NCI-H460 (cell line): Measurements from ENCODE around the gene OTOG. TPM values are rescaled to one million over a fixed set of nuclear protein-coding genes. Genes with fewer than 3 reads are reported as not detected.
A peak's percentile ranks its signal among the peaks of the same experiment; 100 is the strongest.

Experiments used
- DNase-seq: peaks from one replicate; pipeline ENCODE4 v3.0.0-alpha.2; 2016; ENCODE audit warnings: low read depth; ENCODE audit errors: extremely low read depth
- total RNA-seq: library from RNA; depleted of rRNA; stranded (reverse); fragments of >200 nt; shearing (Covaris generic); gene quantifications from 2 replicates; pipeline ENCODE4 v1.2.3, GENCODE V29; 2014

OTOG gene
- total RNA-seq, 1 experiment from 2014 or later = not detected

DNA sequence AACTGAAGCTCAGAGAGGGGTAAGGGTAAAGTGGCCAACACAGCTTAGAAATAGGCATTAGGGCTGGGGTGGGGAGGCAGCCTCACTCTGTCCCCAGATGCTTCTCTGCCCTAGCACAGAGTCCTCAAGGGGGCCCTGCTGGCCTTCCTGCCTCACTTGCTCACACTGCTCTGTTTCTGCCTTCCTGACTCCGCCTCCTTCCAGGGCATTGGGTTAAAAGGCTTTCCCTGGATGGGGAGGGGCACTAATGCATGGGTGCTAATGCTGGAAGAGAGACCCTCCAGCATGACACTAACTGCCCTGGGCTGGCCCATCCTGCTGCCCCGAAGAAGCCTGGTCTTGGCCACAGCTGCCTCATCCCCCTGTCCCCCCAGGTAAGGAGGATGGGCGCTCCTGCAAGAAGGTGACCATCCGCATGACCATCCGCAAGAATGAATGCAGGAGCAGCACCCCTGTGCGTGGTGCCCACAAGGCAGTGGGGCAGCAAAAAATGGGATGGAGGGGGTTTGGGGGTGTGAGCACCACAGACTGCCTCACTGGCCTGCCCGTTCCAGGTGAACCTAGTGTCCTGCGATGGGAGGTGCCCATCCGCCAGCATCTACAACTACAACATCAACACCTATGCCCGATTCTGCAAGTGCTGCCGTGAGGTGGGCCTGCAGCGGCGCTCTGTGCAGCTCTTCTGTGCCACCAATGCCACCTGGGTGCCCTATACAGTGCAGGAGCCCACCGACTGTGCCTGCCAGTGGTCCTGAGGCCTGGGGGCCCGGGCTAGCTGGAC lies 98.3 kb downstream of the OTOG start:
- no peak for DNase-seq

DNA sequence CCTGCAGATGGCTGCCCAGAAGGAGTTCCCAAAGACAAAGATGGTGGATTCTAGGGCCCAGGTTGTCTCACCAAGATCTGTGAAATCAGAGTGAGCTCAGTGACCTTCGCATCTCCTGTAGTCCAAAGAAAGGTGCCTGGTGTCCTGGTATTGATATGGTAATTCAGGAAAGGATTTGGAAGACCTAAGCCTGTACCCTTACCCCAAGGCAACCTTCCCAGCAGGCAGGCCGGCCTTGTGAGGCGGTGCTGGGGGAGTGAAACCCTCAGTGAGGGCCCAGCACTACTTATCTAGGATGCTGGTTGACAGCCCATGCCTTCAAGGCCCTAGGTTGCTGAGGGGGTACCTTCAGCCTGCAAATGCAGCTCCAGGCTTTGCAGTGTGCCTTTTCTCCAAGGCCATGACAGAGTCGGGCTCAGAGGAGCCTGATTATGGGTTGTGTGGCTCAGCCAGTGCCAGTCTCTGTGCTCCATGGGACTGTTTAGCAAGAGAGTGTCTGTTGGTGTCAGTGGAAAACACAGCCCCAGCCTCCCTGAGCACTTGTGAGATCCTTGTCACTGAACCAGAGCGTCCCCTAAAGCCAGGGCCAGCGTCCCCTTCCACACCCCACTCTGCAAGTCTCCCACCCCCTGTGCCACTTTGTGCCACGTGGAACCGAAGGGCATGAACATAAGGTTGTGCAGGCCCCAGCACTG lies 99.5 kb downstream of the OTOG start:
- DNase-seq = no peak

DNA sequence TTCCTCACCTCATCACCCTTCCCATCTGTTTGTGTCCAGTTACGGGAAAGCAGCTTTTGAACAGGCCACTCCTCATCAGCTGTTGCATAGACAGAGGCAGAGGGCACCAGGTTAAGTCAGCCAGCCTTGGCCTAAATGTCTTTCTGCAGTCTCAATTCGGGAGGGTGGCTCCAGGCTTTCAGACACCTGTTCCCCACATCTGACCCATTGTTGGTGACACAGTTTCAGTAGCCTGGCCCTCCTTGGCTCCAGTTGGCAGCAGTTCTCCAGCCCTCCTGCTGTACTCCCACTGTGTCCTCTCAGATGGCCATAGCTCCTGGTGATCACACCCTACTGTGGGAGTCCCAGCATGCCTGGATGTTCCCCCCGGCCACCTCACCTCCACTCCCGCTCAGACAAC lies 101.5 kb downstream of the OTOG start:
- no peak for DNase-seq

DNA sequence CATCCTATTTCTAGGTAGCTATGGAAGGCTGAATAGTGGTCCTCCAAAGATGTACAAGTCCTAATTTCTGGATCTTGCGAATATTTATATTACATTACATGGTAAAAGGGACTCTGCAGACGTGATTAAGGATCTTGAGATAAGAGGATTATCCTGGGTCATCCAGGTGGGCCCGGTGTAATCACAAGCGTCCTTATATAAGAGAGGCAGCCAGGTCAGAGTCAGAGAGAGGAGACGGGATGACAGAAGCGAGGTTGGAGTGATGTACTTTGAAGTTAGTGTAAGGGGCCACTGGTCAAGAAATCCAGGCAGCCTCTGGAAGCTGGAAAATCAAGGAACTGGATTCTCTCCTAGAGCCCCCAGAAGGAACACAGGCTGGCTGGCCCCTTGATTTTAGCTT lies 102.2 kb downstream of the OTOG start:
- DNase-seq = no peak

DNA sequence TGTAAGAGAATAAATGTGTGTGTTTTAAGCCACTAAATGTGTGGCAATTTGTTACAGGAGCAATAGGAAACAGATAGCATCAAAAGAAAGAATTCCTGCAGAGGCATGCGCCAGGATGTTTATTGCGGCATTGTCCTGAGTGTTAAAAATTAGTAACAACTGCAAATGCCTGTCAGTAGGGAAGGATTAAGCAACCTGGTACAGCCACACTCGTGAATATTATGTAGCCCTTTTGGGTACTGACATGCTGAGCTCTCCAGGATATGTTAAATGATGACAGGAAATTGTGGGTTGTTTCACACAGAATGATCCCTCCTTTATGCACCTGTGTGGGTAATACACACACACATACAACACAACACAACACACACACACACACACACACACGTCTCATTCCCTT lies 102.6 kb downstream of the OTOG start:
- no peak for DNase-seq

DNA sequence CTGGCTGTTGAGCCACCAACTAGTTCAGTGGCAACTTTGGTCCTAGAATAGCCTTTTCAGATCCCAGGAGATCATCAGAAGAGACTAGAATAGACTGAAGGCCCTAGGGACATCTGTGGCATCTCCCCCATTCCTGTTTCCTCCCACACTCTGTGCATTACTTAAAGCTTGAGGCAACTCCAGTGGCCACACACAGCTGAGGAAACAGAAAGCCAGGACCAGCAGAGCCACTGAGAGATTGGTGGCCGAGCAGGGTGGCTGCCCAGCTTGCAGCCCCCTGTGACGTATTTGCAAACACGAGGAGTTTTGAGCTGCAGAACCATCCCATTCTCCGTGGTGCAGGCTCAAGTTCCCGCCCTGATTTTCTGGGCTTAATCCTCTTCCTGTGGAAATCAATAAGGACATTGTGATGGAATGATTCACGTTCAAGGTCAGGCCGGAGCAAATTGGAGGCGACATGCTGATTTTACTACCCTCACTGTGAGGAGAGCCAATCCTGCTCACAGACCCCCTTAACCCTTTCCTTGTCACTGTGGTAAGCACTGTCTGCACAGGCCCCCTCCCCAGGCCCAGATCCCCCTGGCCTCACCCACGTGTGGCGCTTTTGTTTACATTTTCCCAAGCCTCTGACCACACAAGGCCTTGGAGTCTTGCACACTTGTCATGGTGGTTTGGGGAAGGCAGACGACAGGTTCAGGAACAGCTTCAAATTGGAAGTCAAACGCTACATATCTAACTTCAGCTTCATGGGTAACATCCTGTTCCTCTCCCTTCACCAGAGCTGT lies 103.3 kb downstream of the OTOG start:
- no peak for DNase-seq

DNA sequence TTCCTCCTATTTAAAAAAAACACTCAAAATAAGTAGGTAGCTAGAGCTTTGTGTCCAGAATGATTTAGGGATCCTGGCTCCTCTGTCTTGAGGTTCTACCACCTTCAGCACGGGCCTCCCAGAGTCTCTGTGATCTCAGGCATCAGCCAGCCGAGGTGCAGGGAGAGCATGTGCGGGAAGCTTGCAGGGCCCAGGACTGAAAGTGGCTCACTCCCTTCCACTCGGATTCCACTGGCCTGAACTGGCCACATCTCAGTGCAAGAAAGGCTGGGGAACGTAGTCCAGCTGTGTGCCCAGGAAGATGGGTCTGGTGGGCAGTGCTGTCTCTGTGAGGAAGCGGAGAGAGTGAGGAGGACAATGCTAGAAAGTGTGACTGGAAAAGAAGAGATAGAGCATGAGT lies 104.0 kb downstream of the OTOG start:
- DNase-seq = no peak

DNA sequence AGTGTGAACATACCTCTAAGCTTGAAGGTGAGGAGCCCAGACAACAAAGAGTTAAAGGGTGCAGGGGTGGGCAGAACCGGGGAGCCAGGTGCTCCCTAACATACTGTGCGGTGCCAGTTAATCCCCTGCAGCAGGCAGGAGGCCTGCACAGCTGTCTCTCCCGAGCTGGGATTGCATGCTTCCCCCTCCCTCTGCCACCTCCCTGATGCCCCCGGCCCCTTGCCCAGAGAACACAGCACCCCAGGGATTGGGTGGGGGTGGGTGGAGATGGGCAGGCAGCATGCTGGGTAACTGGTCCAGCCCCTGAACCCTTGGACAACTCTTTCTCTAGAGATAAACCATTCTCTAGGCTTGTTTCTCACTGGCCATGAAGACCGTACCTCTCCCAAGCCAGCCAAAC lies 104.6 kb downstream of the OTOG start:
- DNase-seq = no peak

DNA sequence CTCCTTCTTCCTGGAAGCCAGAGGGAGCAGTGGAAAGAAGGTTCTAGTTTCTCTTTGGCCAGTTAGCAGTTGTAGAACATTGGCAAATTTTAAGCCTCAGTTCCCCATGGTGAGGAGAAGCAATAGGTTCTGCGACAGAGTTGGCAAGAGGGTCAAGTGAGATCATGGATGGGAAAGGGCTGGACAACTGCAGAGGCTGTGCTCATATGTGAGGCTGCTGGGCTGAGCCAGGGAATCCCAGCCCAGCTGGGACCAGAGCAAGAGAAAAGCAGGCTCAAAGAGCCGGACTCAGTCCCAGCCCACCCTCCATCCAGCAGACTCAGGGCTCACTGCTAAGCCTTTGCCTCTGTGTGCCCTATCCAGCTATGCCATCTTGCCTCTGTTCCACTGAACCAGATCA lies 105.5 kb downstream of the OTOG start:
- DNase-seq = no peak

DNA sequence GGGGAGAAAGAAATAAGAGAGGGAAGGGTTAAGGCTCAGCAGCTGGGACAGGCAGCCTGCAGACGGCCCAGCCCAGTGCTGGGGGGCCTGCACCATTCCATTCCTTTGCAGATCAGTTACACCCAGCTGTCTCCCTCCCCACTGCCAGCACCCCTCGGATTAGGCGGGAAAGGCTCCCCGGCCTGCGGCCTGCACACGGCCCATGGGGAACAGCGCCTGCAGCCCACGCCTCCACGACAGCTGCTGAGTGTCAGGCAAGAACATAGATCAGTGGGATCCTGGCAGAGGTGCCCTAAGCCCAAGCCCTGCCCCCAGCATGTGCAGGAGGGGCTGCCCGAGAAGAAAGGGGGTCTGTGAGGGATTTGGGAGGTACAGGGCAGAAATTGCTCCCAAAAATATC lies 106.6 kb downstream of the OTOG start:
- DNase-seq = no peak

DNA sequence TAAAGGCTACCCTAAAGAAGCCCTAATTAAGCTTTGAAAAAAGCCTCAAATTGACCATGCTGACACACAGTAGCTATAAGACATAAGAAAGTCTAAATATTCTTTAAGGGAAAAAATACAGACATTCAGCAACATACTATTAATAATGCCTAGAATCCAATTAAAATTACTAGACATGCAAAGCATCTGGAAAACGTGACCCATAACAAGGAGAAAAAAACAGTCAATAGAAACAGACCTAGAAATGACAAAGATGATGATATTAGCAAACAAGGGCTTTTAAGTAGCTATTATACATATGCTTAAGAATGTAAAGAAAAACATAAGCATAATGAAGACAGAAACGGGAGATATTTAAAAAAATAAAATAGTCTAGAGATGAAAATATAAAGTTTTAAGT lies 108.6 kb downstream of the OTOG start:
- no peak for DNase-seq

DNA sequence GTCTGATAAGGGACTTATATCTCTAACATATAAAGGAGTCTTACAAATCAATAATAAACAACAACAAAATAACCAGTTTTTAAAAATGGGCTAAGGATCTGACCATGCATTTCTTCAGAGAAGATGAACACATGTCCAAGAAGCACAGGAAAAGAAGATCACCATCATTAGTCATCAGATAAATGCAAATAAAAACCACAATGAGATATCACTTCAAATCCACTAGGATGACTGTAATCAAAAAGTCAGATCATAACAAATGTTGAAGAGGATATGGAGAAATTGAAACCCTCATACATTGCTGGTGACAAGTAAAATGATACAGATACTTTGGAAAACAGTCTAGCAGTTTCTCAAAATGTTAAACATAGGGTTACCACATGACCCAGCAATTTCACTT lies 111.2 kb downstream of the OTOG start:
- DNase-seq = no peak

DNA sequence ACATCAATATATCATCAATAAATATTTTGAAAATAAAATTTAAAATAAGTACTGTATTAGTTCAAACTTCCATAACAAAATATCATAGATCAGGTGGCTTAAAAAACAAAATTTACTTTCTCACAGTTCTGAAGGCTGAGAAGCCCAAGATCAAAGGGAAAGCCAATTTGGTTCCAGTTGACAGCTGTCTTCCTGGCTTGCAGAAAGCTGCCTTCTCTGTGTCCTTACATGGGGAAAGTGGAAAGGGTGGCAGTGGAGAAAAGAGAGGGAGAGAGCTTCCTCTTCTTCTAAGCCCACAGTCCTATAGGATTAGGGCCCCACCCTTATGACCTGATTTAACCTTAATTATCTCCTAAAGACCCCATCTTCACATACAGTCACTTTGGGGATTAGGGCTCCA lies 121.1 kb downstream of the OTOG start:
- no peak for DNase-seq

DNA sequence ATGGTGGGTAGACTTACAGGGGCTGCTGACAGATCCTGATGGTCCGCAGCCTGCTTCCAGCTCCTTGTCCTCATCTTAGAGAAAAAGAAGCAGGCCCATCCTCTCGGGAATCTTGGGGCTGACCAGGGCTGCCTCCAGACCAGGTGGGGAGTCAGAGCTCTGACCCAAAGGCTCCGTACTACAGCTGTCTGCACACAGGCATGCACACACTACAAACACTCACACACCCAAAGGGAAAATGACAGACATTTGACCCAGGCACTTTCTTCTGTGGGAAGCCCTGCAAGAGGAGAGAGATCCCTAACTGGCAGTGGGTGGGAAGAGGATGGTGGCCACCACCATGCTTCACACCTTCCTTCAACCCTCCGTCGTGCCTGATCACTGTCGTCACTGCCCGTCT lies 125.4 kb downstream of the OTOG start:
- no peak for DNase-seq

DNA sequence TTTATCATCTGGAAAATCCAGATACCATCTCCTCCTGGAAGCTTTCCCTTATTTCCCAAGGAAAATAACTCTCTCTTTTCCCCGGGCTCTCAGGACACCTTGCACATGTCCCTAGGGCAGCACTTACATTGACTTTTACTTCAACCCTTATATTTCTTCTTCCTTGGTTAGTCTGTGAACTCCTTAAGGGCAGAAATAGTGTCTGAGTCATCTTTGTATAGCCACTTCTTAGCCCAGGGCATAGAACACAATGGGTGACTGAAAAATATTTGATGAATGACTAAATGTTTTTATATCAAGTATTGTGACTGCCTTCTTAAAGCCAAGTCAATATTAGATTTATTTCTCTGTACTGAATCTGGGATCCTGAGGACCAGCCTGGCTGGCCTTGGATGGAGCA lies 126.9 kb downstream of the OTOG start:
- no peak for DNase-seq

DNA sequence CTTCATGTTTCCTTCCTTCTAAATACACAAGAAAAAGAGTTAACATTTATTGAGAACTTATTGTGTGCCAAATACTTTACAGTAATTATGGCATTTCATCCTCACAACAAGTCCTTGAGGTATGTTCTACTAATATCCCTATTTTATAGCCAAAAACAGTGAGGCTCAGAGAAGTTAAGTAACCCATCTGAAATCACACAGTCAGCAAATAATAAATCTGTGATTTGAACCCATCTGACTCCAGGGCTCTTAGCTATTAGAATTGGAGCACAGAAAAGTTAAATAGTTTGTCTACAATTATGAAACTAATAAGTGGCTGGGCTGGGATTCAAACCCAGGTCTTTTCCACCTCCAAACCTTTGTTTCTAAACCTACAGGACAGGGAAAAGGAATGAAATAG lies 135.8 kb downstream of the OTOG start:
- DNase-seq = no peak

DNA sequence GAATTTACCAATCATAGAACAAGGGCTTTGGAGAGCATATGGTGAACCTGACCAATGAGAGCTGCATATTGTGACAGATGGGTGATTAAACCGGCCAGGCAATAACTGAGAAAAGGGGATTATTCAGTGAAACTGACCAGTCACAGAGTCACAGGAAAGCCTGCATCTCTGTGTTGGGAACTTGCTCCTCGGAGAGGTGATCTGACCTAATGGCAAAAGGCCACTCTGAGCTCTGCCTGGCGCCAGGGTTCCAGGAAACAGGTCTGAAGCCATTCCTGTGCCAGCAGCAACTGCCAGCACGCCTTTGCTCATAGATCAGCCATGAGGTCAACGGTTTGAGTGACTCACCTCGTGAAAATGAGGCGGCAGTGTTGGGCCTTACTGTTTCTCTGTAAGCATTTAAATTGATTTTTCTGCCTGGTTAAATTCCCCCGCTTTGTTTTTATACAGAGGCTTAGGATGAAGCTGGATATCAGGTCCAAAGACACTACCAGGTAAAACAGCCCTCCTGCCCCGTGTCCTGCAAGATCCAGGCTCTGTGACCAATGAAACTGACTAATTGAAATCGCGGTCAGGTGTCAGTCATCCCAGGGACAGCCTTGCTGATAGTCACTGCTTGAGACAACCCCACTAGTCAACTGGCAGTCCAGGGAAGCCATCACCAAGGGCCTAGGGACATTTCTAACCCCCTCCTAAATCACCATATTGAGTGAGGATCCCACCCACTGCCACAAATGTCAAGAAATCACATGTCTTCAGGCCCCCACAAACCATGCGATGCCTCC lies 136.5 kb downstream of the OTOG start:
- peak; percentile 11 for DNase-seq

DNA sequence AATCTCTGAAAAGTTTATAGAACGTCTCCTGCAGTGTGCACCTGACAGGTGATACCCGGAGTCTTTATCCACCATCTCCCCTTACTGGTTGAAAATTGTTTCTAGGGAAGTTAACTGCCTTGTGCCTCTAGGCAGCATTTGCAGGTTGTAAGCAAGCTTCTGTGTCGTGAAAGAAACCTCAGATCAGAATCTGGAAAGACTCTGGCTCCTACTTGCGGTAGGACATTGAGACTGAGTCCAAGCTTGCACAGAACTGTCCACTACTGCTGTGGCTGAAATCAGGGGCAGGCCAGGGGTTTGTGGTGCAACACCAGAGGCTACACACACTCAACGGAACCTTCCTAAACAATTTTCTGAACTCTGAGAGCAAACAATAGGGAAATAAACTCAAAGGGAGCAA lies 137.5 kb downstream of the OTOG start:
- no peak for DNase-seq

DNA sequence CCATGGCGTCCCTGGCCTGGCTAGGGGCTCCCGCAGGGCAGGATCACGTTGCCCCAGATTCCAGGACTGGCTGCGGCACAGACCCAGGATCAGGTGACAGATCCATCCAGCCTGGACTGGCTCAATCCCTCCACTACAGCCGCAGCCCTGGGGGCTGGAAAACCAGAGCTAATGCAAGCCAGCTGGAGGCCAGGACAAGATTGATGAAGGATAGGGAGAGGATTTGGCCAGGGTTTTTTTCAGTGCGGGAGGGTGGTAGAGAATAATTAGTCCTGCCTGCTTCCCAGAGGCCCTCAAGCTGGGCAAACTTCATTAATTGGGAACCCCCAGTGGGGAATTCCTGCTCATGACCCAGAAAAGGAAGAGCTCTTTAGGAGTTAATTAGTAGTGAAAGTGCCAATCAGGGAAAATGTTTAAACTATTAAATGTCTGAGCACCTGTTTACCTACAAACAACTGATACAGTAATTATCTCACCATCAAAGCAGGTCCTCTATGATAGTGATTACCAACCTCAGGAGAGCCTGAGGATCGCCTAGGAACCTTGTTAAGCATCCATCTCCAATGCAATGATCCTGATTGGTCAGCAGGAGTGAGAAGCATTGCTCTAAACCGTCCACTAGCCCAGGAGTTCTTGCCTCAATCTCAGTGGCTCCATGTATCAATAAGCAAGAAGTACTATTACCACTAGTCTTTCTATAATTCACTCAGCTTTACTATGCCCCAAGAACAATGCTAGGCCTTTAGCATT lies 139.3 kb downstream of the OTOG start:
- DNase-seq = no peak

DNA sequence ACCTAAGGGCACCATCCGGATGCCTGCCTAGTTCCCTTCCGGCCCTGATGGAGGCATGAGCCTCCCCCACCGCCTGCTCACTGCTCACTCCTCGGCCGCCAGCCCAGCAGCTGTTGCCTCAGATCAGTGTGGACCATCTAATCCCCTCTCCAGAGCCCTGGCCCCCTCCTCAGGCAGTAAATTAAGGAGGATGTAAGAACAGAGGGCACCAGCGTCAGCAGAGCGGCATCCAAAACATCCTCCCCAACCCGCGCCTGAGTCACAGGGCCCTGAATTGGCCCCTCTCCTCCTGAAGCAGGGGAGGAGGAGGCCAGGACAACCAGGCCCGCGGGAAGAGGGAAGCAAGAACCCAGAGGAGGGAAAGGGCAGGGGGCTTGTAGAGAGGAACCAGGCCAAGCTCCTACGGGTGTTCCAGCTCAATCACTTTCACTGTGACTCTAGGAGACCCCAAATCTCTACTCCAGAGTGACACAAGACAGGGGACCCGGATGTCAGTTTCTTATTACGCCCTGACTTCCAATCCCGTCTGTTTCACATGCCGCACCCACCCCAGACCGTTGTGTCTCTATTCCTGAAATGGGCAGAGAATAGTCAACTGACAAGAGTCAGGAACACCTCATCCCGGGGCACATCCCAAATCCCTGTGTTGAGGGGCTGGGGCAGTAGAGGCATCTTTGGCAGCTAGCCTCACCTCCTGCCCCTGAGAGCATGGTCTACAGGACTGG lies 141.0 kb downstream of the OTOG start:
- DNase-seq = no peak
